ENCODE data around the gene SASS6.
"Not testable (repeated sequence)": the region's sequence is repeated elsewhere in the genome, so short reads cannot be mapped to it uniquely, and the experiment has no call there.

The SASS6 gene

GRCh38 chr1:100053119-100053518 is 79.6 kb downstream of the SASS6 start:
- DNase-seq (ENCODE audit: low read depth): no peak
- TF ChIP-seq CTCF (IDR thresholded peaks at IDR 0.05; ENCODE audit: low read length, missing control alignments): no peak
- H3K4me3 ChIP-seq (replicated peaks; ENCODE audit: low read depth, low read length): no peak overlapping the region

GRCh38 chr1:100051893-100052292 is 80.8 kb downstream of the SASS6 start:
- H3K4me3 ChIP-seq (replicated peaks; ENCODE audit: low read depth, low read length): no peak overlapping the region
- TF ChIP-seq CTCF (IDR thresholded peaks at IDR 0.05; ENCODE audit: low read length, missing control alignments): no peak
- no peak for DNase-seq (ENCODE audit: low read depth)

- H3K4me3 ChIP-seq (replicated peaks; ENCODE audit: low read depth, low read length): no peak overlapping the region
- no peak for DNase-seq (ENCODE audit: low read depth)
- no peak for TF ChIP-seq CTCF (IDR thresholded peaks at IDR 0.05; ENCODE audit: low read length, missing control alignments)
Measured at GRCh38 chr1:100051401-100051800, 81.3 kb downstream of the SASS6 start.

GRCh38 chr1:100050139-100050538 is 82.6 kb downstream of the SASS6 start:
- no peak for DNase-seq (ENCODE audit: low read depth)
- no peak for TF ChIP-seq CTCF (IDR thresholded peaks at IDR 0.05; ENCODE audit: low read length, missing control alignments)
- H3K4me3 ChIP-seq (replicated peaks; ENCODE audit: low read depth, low read length): no peak overlapping the region

GRCh38 chr1:100047235-100047708 is 85.5 kb downstream of the SASS6 start:
- H3K4me3 ChIP-seq (replicated peaks; ENCODE audit: low read depth, low read length): not testable (repeated sequence)

GRCh38 chr1:100045206-100045605 is 87.5 kb downstream of the SASS6 start:
- no peak overlapping the region for H3K4me3 ChIP-seq (replicated peaks; ENCODE audit: low read depth, low read length)

More at GRCh38 chr1:100047235-100047708, 85.5 kb downstream of the SASS6 start:
- not testable (repeated sequence) for DNase-seq (ENCODE audit: low read depth)

GRCh38 chr1:100039591-100039990 is 93.1 kb downstream of the SASS6 start:
- no peak for TF ChIP-seq CTCF (IDR thresholded peaks at IDR 0.05; ENCODE audit: low read length, missing control alignments)
- peak overlapping the region; percentile 98 for H3K4me3 ChIP-seq (replicated peaks; ENCODE audit: low read depth, low read length)
- DNase-seq (ENCODE audit: low read depth): no peak

More at GRCh38 chr1:100045206-100045605, 87.5 kb downstream of the SASS6 start:
- DNase-seq (ENCODE audit: low read depth): no peak
- TF ChIP-seq CTCF (IDR thresholded peaks at IDR 0.05; ENCODE audit: low read length, missing control alignments): no peak

Measured in fibroblast of pulmonary artery (primary cell).